OCI-LY3 (cell line): ENCODE measurements around the gene PCBP3.

ENCODE experiments used
- H2AFZ ChIP-seq: fragments of 200-600, 300-600 bp; shearing (Covaris generic); 2 replicates; pipeline ENCODE4 v1.6.0; 2014; ENCODE audit warnings: antibody characterized with exemption, low read depth, low read length
- H3K27ac ChIP-seq: fragments of 200-600, 300-600 bp; sonication (generic); 2 replicates; pipeline ENCODE4 v1.5.1; 2014; ENCODE audit warnings: mild to moderate bottlenecking, low read length, moderate library complexity, mixed read lengths
- H3K27me3 ChIP-seq: fragments of 200-600, 300-600 bp; sonication (generic); 2 replicates; pipeline ENCODE4 v1.6.1; 2014; ENCODE audit warnings: low read depth, low read length, mixed read lengths
- H3K36me3 ChIP-seq: fragments of 200-600, 300-600 bp; sonication (generic); replicated peaks from 2 replicates; pipeline ENCODE3; 2014; ENCODE audit warnings: low read depth, low read length, mixed read lengths
- H3K4me1 ChIP-seq: fragments of 300-600, 200-600 bp; sonication (generic); 2 replicates; pipeline ENCODE4 v1.6.1; 2014; ENCODE audit warnings: low read length, mixed read lengths
- H3K4me2 ChIP-seq: fragments of 200-600, 300-600 bp; sonication (generic); 2 replicates; pipeline ENCODE4 v1.6.1; 2014; ENCODE audit warnings: low read length, mixed read lengths
- H3K4me3 ChIP-seq: fragments of 300-600, 200-600 bp; sonication (generic); 2 replicates; pipeline ENCODE4 v1.5.1; 2014; ENCODE audit warnings: antibody characterized with exemption, mild to moderate bottlenecking, low read length, moderate library complexity
- H3K79me2 ChIP-seq: fragments of 300-600, 200-600 bp; shearing (Covaris generic); 2 replicates; pipeline ENCODE4 v1.6.1; 2014; ENCODE audit warnings: mild to moderate bottlenecking, low read length, mixed read lengths
- H3K9ac ChIP-seq: fragments of 300-600, 200-600 bp; shearing (Covaris generic); 2 replicates; pipeline ENCODE4 v1.6.0; 2014; ENCODE audit warnings: mild to moderate bottlenecking, low read length, moderate library complexity
- H3K9me3 ChIP-seq: fragments of 200-600, 300-600 bp; shearing (Covaris generic); 2 replicates; pipeline ENCODE4 v1.6.1; 2014; ENCODE audit warnings: low read length, mixed read lengths; ENCODE audit not compliant: insufficient read depth
- H4K20me1 ChIP-seq: fragments of 200-600, 300-600 bp; sonication (generic); 2 replicates; pipeline ENCODE4 v1.6.1; 2016; ENCODE audit warnings: low read length, mixed read lengths; ENCODE audit not compliant: insufficient read depth
- EZH2phosphoT487 ChIP-seq: fragments of 200-600 bp; shearing (Covaris generic); IDR thresholded peaks from 2 replicates; pipeline ENCODE4 v1.6.1; 2018; ENCODE audit warnings: antibody characterized with exemption, mixed run types, low read depth
- TF ChIP-seq, protein P1 (sequence below): fragments of 200-600, 300-600 bp; sonication (generic); IDR thresholded peaks from 2 replicates; pipeline ENCODE4 v1.5.1; 2014; ENCODE audit warnings: antibody characterized with exemption, low read length, low read depth

PCBP3 gene

DNA sequence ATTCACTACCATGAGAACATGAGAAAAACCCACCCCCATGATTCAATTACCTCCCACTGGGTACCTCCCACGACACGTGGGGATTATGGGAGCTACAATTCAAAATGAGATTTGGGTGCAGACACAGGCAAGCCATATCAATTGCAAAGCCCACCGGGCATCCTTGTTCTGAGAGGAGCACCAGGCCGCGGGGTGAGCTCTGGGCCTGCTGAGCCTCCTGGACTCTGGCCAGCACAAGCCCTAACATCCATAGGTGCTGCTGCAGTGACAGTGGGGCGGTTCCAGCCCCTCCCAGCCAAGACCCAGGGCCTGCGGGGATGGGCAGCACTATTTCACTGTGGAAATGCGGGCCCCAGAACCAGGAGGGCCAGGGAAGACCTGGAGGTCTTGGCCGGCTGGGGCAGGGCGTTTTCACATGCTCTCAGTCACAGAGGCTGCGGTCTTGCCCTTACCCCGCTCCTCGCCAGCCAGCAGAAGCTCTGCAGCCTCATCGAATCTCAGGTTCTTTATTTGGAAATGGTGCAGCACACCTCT is 103.8 kb downstream of the PCBP3 start:
- TF ChIP-seq, protein P1, sequence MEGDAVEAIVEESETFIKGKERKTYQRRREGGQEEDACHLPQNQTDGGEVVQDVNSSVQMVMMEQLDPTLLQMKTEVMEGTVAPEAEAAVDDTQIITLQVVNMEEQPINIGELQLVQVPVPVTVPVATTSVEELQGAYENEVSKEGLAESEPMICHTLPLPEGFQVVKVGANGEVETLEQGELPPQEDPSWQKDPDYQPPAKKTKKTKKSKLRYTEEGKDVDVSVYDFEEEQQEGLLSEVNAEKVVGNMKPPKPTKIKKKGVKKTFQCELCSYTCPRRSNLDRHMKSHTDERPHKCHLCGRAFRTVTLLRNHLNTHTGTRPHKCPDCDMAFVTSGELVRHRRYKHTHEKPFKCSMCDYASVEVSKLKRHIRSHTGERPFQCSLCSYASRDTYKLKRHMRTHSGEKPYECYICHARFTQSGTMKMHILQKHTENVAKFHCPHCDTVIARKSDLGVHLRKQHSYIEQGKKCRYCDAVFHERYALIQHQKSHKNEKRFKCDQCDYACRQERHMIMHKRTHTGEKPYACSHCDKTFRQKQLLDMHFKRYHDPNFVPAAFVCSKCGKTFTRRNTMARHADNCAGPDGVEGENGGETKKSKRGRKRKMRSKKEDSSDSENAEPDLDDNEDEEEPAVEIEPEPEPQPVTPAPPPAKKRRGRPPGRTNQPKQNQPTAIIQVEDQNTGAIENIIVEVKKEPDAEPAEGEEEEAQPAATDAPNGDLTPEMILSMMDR, result no peak
- TF ChIP-seq EZH2phosphoT487, result no peak
- Histone ChIP-seq H3K27me3 (no peaks in the 10 kb centered on the region), H3K4me3 (no peak overlapping the region), H2AFZ (no peak overlapping the region), H3K4me2 (no peak overlapping the region), H3K4me1 (no peaks in the 10 kb centered on the region), H3K79me2 (no peaks in the 10 kb centered on the region), H3K9me3 (no peaks in the 10 kb centered on the region), H3K9ac (no peak overlapping the region), H4K20me1 (no peaks in the 10 kb centered on the region), H3K36me3 (no peaks in the 10 kb centered on the region), H3K27ac (no peak overlapping the region)

DNA sequence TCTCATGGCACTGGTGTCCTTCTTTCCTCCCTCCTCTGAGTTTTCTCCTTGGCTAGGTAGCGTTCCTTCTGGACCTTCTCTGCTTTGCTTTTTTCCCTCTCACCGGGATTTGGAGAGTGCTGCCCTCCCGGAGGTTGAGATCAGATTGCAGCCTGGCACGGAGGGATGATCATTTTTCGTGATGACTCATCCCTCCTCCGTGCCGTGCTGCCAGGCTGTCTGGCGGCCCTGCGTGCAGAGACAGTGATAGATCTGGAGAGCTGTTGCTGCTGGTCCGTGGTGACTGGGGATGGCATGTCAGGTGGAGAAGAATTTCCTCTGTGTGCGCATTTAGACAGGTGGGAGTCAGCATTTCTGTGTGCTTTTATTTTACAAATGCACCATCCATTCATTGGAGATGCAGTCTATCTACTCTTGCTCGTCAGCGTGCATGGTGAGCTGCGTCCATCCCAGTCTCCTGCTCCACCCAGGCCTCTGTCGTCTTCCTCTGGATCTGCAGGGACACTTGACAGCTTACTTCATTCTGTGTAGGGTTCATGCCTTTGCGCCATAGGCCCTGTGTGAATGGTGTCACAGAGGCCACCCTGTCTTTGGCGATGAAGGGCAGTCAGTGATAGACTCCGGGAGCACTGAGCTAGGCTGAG is 104.4 kb downstream of the PCBP3 start:
- no peaks in the 10 kb centered on the region for H3K9me3 ChIP-seq
- no peaks in the 10 kb centered on the region for H3K36me3 ChIP-seq
- H4K20me1 ChIP-seq, result no peaks in the 10 kb centered on the region
- TF ChIP-seq EZH2phosphoT487, result no peak
- TF ChIP-seq, protein P1, result no peak
- H3K4me1 ChIP-seq, result no peaks in the 10 kb centered on the region
- no peaks in the 10 kb centered on the region for H3K79me2 ChIP-seq
- no peak overlapping the region for H3K4me3 ChIP-seq
- H3K4me2 ChIP-seq, result no peak overlapping the region
- no peak overlapping the region for H3K27ac ChIP-seq
- no peak overlapping the region for H3K9ac ChIP-seq
- H2AFZ ChIP-seq, result no peak overlapping the region
- H3K27me3 ChIP-seq, result no peaks in the 10 kb centered on the region

DNA sequence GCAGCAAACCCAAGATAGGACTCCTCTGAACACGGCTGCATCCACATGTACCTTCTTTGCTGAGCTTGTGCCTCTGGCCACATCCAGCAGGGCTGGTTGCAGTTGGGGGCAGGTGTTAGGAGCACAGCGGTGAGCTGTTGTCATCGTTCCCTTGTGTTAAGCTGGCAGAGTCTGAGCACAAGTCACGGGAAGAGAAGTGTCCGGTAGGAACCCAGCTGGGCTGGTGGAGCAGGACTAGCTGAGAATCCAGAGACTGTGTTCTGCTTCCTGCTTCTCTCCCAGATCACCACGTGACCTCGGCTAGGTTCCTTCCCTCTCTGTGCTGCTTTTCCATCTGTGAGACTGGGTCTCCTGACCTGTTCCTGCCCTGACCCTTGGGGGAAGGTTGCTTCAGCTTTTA is 105.1 kb downstream of the PCBP3 start:
- no peak overlapping the region for H3K4me2 ChIP-seq
- H3K27me3 ChIP-seq, result no peaks in the 10 kb centered on the region
- no peak overlapping the region for H3K27ac ChIP-seq
- H3K9me3 ChIP-seq, result no peaks in the 10 kb centered on the region
- no peak overlapping the region for H2AFZ ChIP-seq
- TF ChIP-seq EZH2phosphoT487, result no peak
- no peaks in the 10 kb centered on the region for H3K79me2 ChIP-seq
- no peak overlapping the region for H3K9ac ChIP-seq
- H3K4me3 ChIP-seq, result no peak overlapping the region
- H4K20me1 ChIP-seq, result no peaks in the 10 kb centered on the region
- no peaks in the 10 kb centered on the region for H3K4me1 ChIP-seq
- H3K36me3 ChIP-seq, result no peaks in the 10 kb centered on the region

DNA sequence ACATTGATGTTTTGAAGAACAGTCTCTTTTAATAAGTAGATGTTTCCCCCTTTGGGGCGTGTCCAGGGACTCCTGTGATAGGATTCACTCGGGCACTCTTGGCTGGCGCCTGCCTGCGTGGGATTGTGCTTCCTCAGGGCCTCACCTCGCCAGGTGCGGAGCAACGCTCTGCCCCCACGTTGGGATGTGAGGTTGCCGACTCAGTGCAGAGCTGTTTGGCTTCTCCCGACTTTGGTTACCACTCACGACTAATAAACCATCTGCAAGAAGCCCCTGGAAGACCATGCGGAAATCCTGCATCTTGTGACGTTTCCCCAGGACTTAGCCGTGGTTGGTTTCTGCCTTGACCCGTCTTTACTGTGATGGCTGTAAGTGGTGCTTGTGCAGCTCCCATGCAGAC is 106.4 kb downstream of the PCBP3 start:
- no peaks in the 10 kb centered on the region for H4K20me1 ChIP-seq
- H3K27me3 ChIP-seq, result no peaks in the 10 kb centered on the region
- H2AFZ ChIP-seq, result no peak overlapping the region
- no peaks in the 10 kb centered on the region for H3K36me3 ChIP-seq
- no peaks in the 10 kb centered on the region for H3K4me1 ChIP-seq
- no peaks in the 10 kb centered on the region for H3K9me3 ChIP-seq
- no peak for TF ChIP-seq EZH2phosphoT487
- TF ChIP-seq, protein P1, result no peak
- no peak overlapping the region for H3K4me2 ChIP-seq
- no peaks in the 10 kb centered on the region for H3K79me2 ChIP-seq
- H3K4me3 ChIP-seq, result no peak overlapping the region
- no peak overlapping the region for H3K27ac ChIP-seq
- H3K9ac ChIP-seq, result no peak overlapping the region
